Lung (tissue), 12 donors: Measurements from ENCODE around the gene AFAP1. TPM values are rescaled to one million over a fixed set of nuclear protein-coding genes. Genes with fewer than 3 reads are reported as not detected.

Source experiments
- ATAC-seq: fragments of 200-7000 bp; cut with Tn5 transposase; one replicate; pipeline ENCODE4 v1.9.1; 2020; ENCODE audit warnings: moderate number of reproducible peaks; ENCODE audit not compliant: insufficient read depth, low FRiP score
- DNase-seq, 3 donors: peaks; one replicate each; pipeline ENCODE4 v3.0.0-alpha.2; 2013 to 2017
- H3K27ac ChIP-seq, 2 donors: one replicate each; pipeline ENCODE4 v1.5.1; 2013; ENCODE audit warnings: mild to moderate bottlenecking in 2 of 2, moderate library complexity in 2 of 2, control low read depth in 1 of 2, inconsistent platforms in 1 of 2, low read depth in 1 of 2, low read length in 1 of 2
- H3K27me3 ChIP-seq, 3 donors: one replicate each; pipeline ENCODE4 v1.5.1; 2013; ENCODE audit warnings: low read length in 2 of 3; ENCODE audit not compliant: control insufficient read depth in 3 of 3, insufficient read depth in 3 of 3
- H3K36me3 ChIP-seq, 4 donors: one replicate each; pipeline ENCODE4 v1.5.1; 2013; ENCODE audit warnings: low read length in 4 of 4, mild to moderate bottlenecking in 1 of 4, moderate library complexity in 1 of 4; ENCODE audit not compliant: control insufficient read depth in 4 of 4, insufficient read depth in 4 of 4
- H3K4me1 ChIP-seq, 5 donors: one replicate each; pipeline ENCODE4 v1.5.1; 2013; ENCODE audit warnings: low read length in 5 of 5, mild to moderate bottlenecking in 2 of 5, moderate library complexity in 1 of 5; ENCODE audit not compliant: control insufficient read depth in 5 of 5, insufficient read depth in 5 of 5
- H3K4me3 ChIP-seq: one replicate; pipeline ENCODE4 v1.5.1; 2013; ENCODE audit warnings: mild to moderate bottlenecking, control low read depth, moderate library complexity
- H3K9ac ChIP-seq, 2 donors: one replicate each; pipeline ENCODE4 v1.5.1; 2013; ENCODE audit warnings: low read length in 2 of 2, control low read depth in 1 of 2; ENCODE audit not compliant: insufficient read depth in 1 of 2
- H3K9me3 ChIP-seq, 4 donors: one replicate each; pipeline ENCODE4 v1.5.1; 2013; ENCODE audit warnings: low read length in 3 of 4, mild to moderate bottlenecking in 1 of 4, moderate library complexity in 1 of 4; ENCODE audit not compliant: control insufficient read depth in 4 of 4, insufficient read depth in 3 of 4
- WGBS, 2 donors: extraction: QIAGEN DNeasy Blood & Tissue Kit; methylation state at CpG; one replicate each; pipeline ENCODE4 v1.1.7; 2013; 5-methylcytosine and 5-hydroxymethylcytosine counted together
- polyA plus RNA-seq, 2 donors: library from polyadenylated mRNA; stranded (reverse); fragments of 200-250 nt; gene quantifications; one replicate each; pipeline ENCODE4 v1.2.1, GENCODE V29; 2013
- total RNA-seq, 2 donors: library from RNA; depleted of rRNA in 1 of 2; stranded (reverse); fragments of >200 nt in 1 of 2; gene quantifications; one replicate each; pipeline ENCODE4 v1.2.1, GENCODE V29; 2014 to 2021
- TF ChIP-seq, protein P1 (sequence below): IDR thresholded peaks from 2 replicates; pipeline ENCODE4 v1.5.1; 2012; ENCODE audit warnings: mild to moderate bottlenecking; ENCODE audit errors: control extremely low read depth, extremely low read depth
- donor health status: control.
- donor health status: control.
- donor health status: Bipolar disorder and iron deficiency.
- donor health status: healthy.
- donor health status: DM: yes; HTN: yes; CAD: no.

The AFAP1 gene
- total and polyA plus RNA-seq, 4 donors = 5.3 to 34.1 (median 12.3) TPM

DNA sequence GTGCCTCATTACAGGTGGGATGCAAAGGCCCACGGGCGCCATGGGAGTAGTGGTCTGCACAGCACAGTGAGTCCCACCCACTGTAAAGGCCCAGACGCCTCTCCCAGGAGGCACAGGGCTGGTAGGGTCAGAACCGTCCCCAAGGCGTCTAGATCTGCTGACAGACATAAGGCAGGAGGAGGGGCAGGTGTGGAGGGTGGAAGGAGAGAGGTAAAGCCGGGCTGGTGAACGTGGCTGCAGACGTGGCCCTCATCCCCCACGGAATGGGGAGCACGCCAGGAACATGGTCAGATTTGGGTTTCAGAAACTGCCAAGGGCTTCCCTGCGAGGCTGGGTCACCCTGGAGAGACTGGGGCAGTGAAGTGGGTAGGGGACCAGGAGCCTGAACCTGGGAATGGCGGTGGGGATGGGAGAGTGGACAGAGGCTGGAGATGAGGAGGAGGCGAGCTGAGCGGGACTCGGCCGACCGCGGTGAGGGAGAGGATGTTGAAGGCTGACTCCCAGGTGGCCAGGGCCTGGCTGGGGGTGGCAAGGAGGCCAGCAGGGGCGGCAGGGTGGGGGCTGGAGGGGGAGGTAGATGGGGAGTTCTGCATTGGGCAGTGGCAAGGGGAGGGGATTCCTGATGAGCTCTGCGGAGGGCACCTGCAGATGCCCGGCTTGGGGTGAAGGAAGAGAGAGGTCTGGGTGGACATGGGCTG is 184.9 kb downstream of the AFAP1 start:
- Histone ChIP-seq H3K27me3 (no peaks in the 10 kb centered on the region), H3K9ac (no peak overlapping the region), H3K4me3 (no peak overlapping the region), H3K9me3 (peaks cover 0 to 2% (median 0%) of the 10 kb centered on the region in 4 donors), H3K36me3 (peaks cover 0 to 8% (median 2%) of the 10 kb centered on the region in 4 donors), H3K4me1 (peaks cover 0 to 8% (median 2%) of the 10 kb centered on the region in 5 donors), H3K27ac (no peak overlapping the region)
- no peak for DNase-seq
- ATAC-seq = no peak
- 93% methylated on average over 21 of the region's 21 CpGs for WGBS, 2 donors
- TF ChIP-seq, protein P1, sequence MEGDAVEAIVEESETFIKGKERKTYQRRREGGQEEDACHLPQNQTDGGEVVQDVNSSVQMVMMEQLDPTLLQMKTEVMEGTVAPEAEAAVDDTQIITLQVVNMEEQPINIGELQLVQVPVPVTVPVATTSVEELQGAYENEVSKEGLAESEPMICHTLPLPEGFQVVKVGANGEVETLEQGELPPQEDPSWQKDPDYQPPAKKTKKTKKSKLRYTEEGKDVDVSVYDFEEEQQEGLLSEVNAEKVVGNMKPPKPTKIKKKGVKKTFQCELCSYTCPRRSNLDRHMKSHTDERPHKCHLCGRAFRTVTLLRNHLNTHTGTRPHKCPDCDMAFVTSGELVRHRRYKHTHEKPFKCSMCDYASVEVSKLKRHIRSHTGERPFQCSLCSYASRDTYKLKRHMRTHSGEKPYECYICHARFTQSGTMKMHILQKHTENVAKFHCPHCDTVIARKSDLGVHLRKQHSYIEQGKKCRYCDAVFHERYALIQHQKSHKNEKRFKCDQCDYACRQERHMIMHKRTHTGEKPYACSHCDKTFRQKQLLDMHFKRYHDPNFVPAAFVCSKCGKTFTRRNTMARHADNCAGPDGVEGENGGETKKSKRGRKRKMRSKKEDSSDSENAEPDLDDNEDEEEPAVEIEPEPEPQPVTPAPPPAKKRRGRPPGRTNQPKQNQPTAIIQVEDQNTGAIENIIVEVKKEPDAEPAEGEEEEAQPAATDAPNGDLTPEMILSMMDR = no peak

DNA sequence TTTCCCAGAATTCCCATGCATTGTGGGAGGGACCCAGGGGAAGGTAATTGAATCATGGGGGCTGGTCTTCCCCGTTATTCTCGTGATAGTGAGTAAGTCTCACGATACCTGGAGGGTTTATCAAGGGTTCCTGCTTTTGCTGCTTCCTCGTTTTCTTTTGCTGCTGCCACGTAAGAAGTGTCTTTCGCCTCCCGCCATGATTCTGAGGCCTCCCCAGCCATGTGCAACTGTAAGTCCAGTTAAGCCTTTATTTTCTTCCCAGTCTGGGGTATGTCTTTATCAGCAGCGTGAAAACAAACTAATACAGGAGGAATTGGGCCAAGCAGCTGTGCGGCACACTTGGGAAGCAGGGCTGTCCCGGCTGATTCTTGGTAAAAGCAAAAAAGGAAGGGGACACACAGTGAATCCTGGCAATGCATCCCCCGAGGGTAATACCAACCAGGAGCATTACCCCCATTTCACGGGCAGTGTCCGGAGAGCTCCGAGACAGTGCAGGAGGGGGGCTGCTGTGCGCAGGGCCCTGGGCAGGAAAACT is 185.7 kb downstream of the AFAP1 start:
- DNase-seq (no peak), ATAC-seq (no peak)
- Histone ChIP-seq H3K9ac (no peak overlapping the region), H3K27me3 (no peaks in the 10 kb centered on the region), H3K9me3 (peaks cover 0 to 2% (median 0%) of the 10 kb centered on the region in 4 donors), H3K4me3 (no peak overlapping the region), H3K4me1 (peaks cover 0 to 8% (median 2%) of the 10 kb centered on the region in 5 donors), H3K36me3 (peaks cover 0 to 8% (median 2%) of the 10 kb centered on the region in 4 donors), H3K27ac (no peak overlapping the region)
- TF ChIP-seq, protein P1 = no peak
- WGBS, 2 donors = 82 to 84% methylated on average over 15 of the region's 15 CpGs

DNA sequence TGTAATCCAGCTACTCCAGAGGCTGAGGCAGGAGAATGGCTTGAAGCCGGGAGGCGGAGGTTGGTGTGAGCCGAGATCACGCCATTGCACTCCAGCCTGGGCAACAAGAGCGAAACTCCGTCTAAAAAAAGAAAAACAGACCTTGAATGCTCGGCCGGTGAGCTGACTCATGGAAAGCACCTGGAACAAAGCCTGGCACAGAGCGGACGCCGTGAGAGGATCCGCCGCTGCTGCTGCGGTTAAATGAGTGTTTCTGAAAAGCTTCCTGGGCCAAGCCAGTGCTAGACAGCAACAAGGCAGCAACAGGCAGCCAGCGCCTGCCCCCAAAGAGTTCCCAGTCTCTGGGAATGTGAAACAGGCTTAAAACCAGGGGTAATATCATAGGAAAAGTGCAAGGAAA is 186.4 kb downstream of the AFAP1 start:
- peaks cover 0 to 2% (median 0%) of the 10 kb centered on the region in 4 donors for H3K9me3 ChIP-seq
- ATAC-seq (peak; percentile 47), DNase-seq (no peak)
- H3K36me3 ChIP-seq = peaks cover 0 to 8% (median 1%) of the 10 kb centered on the region in 4 donors
- peaks cover 0 to 8% (median 2%) of the 10 kb centered on the region in 5 donors for H3K4me1 ChIP-seq
- WGBS, 2 donors = 94 to 95% methylated on average over 15 of the region's 15 CpGs
- TF ChIP-seq, protein P1 = no peak
- H3K9ac ChIP-seq = no peak overlapping the region
- no peak overlapping the region for H3K4me3 ChIP-seq
- H3K27me3 ChIP-seq = no peaks in the 10 kb centered on the region
- no peak overlapping the region for H3K27ac ChIP-seq
